Tibial nerve (tissue), 4 donors: ENCODE results near the gene HYDIN.
"Not testable (repeated sequence)": the region's sequence is repeated elsewhere in the genome, so short reads cannot be mapped to it uniquely, and the experiment has no call there.

ENCODE experiments used
- EP300 ChIP-seq, 2 donors: sonication (generic); formaldehyde crosslinking; IDR thresholded peaks; one replicate each; pipeline ENCODE4 v1.6.1; 2017; ENCODE audit warnings: antibody characterized with exemption in 2 of 2, mild to moderate bottlenecking in 1 of 2
- POLR2A ChIP-seq, 2 donors: fragments of 450-650 bp; IDR thresholded peaks; one replicate each; pipeline ENCODE4 v1.6.1; 2017; ENCODE audit warnings: antibody characterized with exemption in 2 of 2, mild to moderate bottlenecking in 2 of 2, moderate library complexity in 2 of 2
- TF ChIP-seq, protein P1 (sequence below), 5 experiments: fragments of 200-600 bp in 3 of 5; fragments of 450-650 bp in 2 of 5; sonication (generic) in 3 of 5; IDR thresholded peaks; one replicate each; pipeline ENCODE4 v1.5.1; 2016 to 2019; ENCODE audit warnings: antibody characterized with exemption in 5 of 5, mild to moderate bottlenecking in 3 of 5, moderate library complexity in 2 of 5

DNA sequence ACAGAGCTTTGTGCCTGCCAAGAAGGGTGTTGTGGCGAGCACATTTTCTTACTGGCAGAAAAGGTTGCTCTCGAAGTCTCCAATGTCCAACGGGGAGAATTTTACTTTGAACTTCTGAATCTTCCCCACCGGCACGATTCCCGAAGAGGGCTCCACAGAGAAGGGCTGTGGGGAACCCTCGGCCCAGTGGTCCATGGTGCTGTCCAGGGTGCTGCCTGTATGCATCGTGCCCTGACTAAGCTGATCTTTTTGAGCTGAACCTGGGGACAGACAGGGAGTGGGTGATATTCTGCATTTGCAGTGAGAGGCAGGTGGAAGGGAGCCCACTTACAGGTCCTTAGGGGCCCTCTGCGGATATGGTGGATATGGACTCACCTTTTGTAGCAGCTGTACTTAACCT, 368.5 kb downstream of the HYDIN start:
- not testable (repeated sequence) for TF ChIP-seq POLR2A, EP300 (IDR thresholded peaks at IDR 0.05)
- TF ChIP-seq, protein P1, sequence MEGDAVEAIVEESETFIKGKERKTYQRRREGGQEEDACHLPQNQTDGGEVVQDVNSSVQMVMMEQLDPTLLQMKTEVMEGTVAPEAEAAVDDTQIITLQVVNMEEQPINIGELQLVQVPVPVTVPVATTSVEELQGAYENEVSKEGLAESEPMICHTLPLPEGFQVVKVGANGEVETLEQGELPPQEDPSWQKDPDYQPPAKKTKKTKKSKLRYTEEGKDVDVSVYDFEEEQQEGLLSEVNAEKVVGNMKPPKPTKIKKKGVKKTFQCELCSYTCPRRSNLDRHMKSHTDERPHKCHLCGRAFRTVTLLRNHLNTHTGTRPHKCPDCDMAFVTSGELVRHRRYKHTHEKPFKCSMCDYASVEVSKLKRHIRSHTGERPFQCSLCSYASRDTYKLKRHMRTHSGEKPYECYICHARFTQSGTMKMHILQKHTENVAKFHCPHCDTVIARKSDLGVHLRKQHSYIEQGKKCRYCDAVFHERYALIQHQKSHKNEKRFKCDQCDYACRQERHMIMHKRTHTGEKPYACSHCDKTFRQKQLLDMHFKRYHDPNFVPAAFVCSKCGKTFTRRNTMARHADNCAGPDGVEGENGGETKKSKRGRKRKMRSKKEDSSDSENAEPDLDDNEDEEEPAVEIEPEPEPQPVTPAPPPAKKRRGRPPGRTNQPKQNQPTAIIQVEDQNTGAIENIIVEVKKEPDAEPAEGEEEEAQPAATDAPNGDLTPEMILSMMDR (IDR thresholded peaks at IDR 0.05) = not testable (repeated sequence)
